ENCODE data around the gene RBM19.

DNA sequence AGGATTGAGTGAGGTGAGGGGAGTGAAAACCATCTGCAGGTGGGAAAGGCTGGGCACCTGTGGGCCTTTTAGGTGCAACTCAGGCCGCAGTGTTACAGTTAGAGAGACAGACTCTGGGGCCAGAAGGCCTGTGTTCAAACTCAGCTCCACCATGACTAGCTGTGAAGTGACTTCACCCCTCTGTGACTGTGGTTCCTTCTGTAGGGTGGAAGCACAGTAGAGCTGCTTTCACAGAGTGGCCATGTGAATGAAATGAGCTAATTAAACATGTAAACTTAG lies 25.0 kb downstream of the RBM19 start:
- TF ChIP-seq, protein P1, sequence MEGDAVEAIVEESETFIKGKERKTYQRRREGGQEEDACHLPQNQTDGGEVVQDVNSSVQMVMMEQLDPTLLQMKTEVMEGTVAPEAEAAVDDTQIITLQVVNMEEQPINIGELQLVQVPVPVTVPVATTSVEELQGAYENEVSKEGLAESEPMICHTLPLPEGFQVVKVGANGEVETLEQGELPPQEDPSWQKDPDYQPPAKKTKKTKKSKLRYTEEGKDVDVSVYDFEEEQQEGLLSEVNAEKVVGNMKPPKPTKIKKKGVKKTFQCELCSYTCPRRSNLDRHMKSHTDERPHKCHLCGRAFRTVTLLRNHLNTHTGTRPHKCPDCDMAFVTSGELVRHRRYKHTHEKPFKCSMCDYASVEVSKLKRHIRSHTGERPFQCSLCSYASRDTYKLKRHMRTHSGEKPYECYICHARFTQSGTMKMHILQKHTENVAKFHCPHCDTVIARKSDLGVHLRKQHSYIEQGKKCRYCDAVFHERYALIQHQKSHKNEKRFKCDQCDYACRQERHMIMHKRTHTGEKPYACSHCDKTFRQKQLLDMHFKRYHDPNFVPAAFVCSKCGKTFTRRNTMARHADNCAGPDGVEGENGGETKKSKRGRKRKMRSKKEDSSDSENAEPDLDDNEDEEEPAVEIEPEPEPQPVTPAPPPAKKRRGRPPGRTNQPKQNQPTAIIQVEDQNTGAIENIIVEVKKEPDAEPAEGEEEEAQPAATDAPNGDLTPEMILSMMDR (IDR thresholded peaks at IDR 0.05; ENCODE audit: low read depth, low read length, poor library complexity, severe bottlenecking) = no peak
- no peak for TF ChIP-seq EZH2phosphoT487 (IDR thresholded peaks at IDR 0.05; ENCODE audit: borderline replicate concordance, low read length)
